Hematopoietic multipotent progenitor cell treated with erythropoietin and hydrocortisone succinate and interleukin-3 and kit ligand, for 15 days (in vitro differentiated cells): Measurements from ENCODE around the gene PACS1.

Experiments
- DNase-seq: peaks from one replicate; pipeline ENCODE4 v3.0.0-alpha.2; 2015; ENCODE audit warnings: low spot score

Gene PACS1

GRCh38 chr11:66050581-66051231 is 19.4 kb upstream of the PACS1 start:
- DNase-seq = no peak

GRCh38 chr11:66051371-66051765 is 18.7 kb upstream of the PACS1 start:
- DNase-seq = peak; percentile 21

GRCh38 chr11:66051766-66052663 is 18.1 kb upstream of the PACS1 start, which contains the start of gene SF3B2:
SF3B2 (plus strand) TSS chr11:66052364; CDS start chr11:66052385, 21 bp downstream.
- peak; percentile 97 for DNase-seq

- peak; percentile 20 for DNase-seq
These were observed 17.4 kb upstream of the PACS1 start for GRCh38 chr11:66052664-66052982.

- DNase-seq = no peak
These were observed 15.1 kb upstream of the PACS1 start for GRCh38 chr11:66055021-66055420.

- no peak for DNase-seq
These were observed 13.6 kb upstream of the PACS1 start for GRCh38 chr11:66056501-66056900.

- no peak for DNase-seq
These were observed 9.9 kb upstream of the PACS1 start for GRCh38 chr11:66059966-66060680.

GRCh38 chr11:66061268-66061667 is 8.8 kb upstream of the PACS1 start:
- no peak for DNase-seq

GRCh38 chr11:66062408-66062807 is 7.7 kb upstream of the PACS1 start:
- DNase-seq = no peak

- DNase-seq = no peak
These were observed 6.2 kb upstream of the PACS1 start for GRCh38 chr11:66063900-66064299.

- DNase-seq = no peak
These were observed 5.5 kb upstream of the PACS1 start for GRCh38 chr11:66064571-66064970.

- DNase-seq = no peak
These were observed 3.3 kb upstream of the PACS1 start for GRCh38 chr11:66066751-66067150.

GRCh38 chr11:66067640-66068039 is 2.4 kb upstream of the PACS1 start:
- no peak for DNase-seq

- DNase-seq = peak; percentile 76
These were observed 1.8 kb upstream of the PACS1 start for GRCh38 chr11:66068154-66068821.

GRCh38 chr11:66068923-66069714 is 953 bp upstream of the PACS1 start:
- no peak for DNase-seq

GRCh38 chr11:66070604-66071380 is 720 bp downstream of the PACS1 start:
- DNase-seq = no peak

- no peak for DNase-seq
These were observed 1.3 kb downstream of the PACS1 start for GRCh38 chr11:66071381-66071801.

- no peak for DNase-seq
These were observed 2.0 kb downstream of the PACS1 start for GRCh38 chr11:66072081-66072480.

- DNase-seq = no peak
These were observed 2.4 kb downstream of the PACS1 start for GRCh38 chr11:66072518-66072917.

GRCh38 chr11:66073669-66074068 is 3.6 kb downstream of the PACS1 start:
- DNase-seq = no peak

- no peak for DNase-seq
These were observed 5.2 kb downstream of the PACS1 start for GRCh38 chr11:66075273-66075672.
